LNCAP (cell line): ENCODE measurements around the gene CXCL16.

Source experiments
- CTCF ChIP-seq: fragments of 450-650 bp; IDR thresholded peaks from 2 replicates; pipeline ENCODE4 v1.5.1; 2017; ENCODE audit warnings: mild to moderate bottlenecking

Gene CXCL16

GRCh38 chr17:4747847-4748246 is 8.1 kb upstream of the CXCL16 start:
- no peak for TF ChIP-seq CTCF

GRCh38 chr17:4744999-4745969 is 5.6 kb upstream of the CXCL16 start:
- no peak for TF ChIP-seq CTCF

GRCh38 chr17:4743898-4744297 is 4.2 kb upstream of the CXCL16 start:
- no peak for TF ChIP-seq CTCF

- no peak for TF ChIP-seq CTCF
These were observed 3.5 kb upstream of the CXCL16 start for GRCh38 chr17:4743216-4743615.

DNA sequence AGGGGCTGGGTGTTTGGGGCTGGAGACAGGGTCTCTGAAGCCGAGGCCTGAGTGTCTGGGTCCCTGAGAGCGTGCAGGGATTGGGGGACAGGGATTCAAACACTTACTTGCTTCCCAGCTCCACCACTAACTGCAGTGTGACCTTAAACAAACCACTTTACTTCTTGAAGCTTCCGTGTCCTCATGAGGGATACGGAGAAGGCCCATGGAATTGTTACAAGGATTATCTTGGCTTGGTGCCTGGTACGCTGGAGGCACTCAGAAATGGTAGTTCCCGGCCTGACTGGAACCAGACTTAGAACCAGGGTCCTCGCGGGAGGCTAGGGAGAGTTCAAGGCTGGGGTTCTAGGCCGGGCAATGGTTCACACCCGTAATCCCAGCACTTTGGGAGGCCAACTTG is 2.9 kb upstream of the CXCL16 start:
- TF ChIP-seq CTCF: no peak

DNA sequence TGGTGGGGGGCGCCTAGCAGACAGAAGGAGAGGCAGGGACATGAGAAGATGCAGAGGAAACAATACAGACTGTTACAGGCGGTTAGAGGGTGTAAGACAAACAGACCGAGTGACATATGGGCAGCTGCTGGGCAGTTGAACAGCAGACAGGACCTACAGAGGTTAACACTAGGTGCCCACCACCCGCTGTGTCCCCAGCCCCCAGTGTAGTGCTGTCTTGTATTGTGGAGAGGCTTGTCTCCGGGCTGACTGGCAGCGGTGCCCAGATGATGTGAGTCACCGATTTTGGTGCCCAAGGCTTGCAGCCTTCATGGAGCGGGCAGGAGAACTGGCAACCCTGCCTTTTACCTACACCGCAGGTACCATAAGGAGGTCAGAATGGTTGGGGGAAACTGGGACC is 2.4 kb upstream of the CXCL16 start:
- no peak for TF ChIP-seq CTCF

DNA sequence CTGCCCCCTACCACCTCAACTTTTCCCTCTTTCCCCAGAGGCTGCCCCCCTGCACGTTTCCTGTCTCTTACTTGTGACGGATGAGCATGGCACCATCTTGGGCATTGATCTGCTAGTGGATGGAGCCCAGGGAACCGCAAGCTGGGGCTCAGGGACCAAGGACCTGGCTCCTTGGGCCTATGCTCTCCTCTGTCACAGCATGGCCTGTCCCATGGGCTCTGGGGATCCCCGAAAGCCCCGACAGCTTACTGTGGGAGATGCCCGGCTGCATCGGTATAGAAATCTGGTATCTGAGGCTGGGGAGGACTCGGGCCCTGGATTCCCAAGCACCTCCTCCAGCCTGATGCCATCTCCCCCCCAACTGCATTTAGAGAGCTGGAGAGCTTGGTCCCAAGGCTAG is 1.8 kb upstream of the CXCL16 start:
- no peak for TF ChIP-seq CTCF
